WTC11 (cell line): ENCODE measurements around the gene KLK13. TPM values are rescaled to one million over a fixed set of nuclear protein-coding genes. Genes with fewer than 3 reads are reported as not detected.

Experiments used
- ATAC-seq: fragments of 200-7000 bp; cut with Tn5 transposase; 2 replicates; pipeline ENCODE4 v1.10.0; 2021; ENCODE audit warnings: mild to moderate bottlenecking, moderate library complexity
- CTCF ChIA-PET: fragments of 300-600 bp; sonication (Branson Sonifier 250); formaldehyde crosslinking; loops from one replicate; lab custom pipeline; 2021; ENCODE audit warnings: antibody characterized with exemption; lab: Charles Lee
- POLR2A ChIA-PET: fragments of 350-600 bp; sonication (Branson Sonifier 250); formaldehyde crosslinking; loops from one replicate; lab custom pipeline; 2021; ENCODE audit warnings: antibody characterized with exemption; lab: Charles Lee
- DNase-seq: peaks from one replicate; pipeline ENCODE4 v3.0.0; 2021; ENCODE audit warnings: low spot score
- H3K27ac Mint-ChIP-seq: 2 replicates; pipeline ENCODE4 v1.8.0; 2021; ENCODE audit warnings: mixed read lengths
- H3K27me3 Mint-ChIP-seq: 2 replicates; pipeline ENCODE4 v1.8.0; 2021; ENCODE audit warnings: low read depth, mild to moderate bottlenecking, moderate library complexity, mixed read lengths
- H3K36me3 Mint-ChIP-seq: 2 replicates; pipeline ENCODE4 v1.8.0; 2021; ENCODE audit warnings: mixed read lengths
- H3K4me1 Mint-ChIP-seq: 2 replicates; pipeline ENCODE4 v1.8.0; 2022; ENCODE audit warnings: mixed read lengths
- H3K4me3 Mint-ChIP-seq: 2 replicates; pipeline ENCODE4 v1.8.0; 2021; ENCODE audit warnings: mild to moderate bottlenecking, moderate library complexity, mixed read lengths
- H3K9me3 Mint-ChIP-seq: 2 replicates; pipeline ENCODE4 v1.8.0; 2021; ENCODE audit warnings: mixed read lengths
- AR ChIP-seq: fragments of 250-450 bp; sonication (Bioruptor Pico); IDR thresholded peaks from 2 replicates; pipeline ENCODE4 v1.9.0; 2021; ENCODE audit warnings: mild to moderate bottlenecking
- ATF2 ChIP-seq: sonication (generic); formaldehyde crosslinking; IDR thresholded peaks from 2 replicates; pipeline ENCODE4 v1.8.1; 2022; ENCODE audit warnings: low read depth, missing genetic modification reagents, borderline replicate concordance
- CREB1 ChIP-seq: sonication (generic); formaldehyde crosslinking; IDR thresholded peaks from 2 replicates; pipeline ENCODE4 v1.8.0; 2023; ENCODE audit warnings: mild to moderate bottlenecking, missing genetic modification reagents
- EMX1 ChIP-seq: fragments of 250-450 bp; sonication (Bioruptor Pico); IDR thresholded peaks from 2 replicates; pipeline ENCODE4 v1.8.0; 2021; ENCODE audit warnings: mild to moderate bottlenecking
- ESRRA ChIP-seq: sonication (generic); formaldehyde crosslinking; IDR thresholded peaks from 2 replicates; pipeline ENCODE4 v1.8.1; 2022; ENCODE audit warnings: mild to moderate bottlenecking, missing genetic modification reagents, borderline replicate concordance
- FOXK1 ChIP-seq: sonication (generic); formaldehyde crosslinking; IDR thresholded peaks from 2 replicates; pipeline ENCODE4 v1.8.0; 2022; ENCODE audit warnings: mild to moderate bottlenecking, moderate library complexity, missing genetic modification reagents
- HMGA2 ChIP-seq: fragments of 250-450 bp; sonication (Bioruptor Pico); IDR thresholded peaks from 2 replicates; pipeline ENCODE4 v1.4.0; 2021; ENCODE audit warnings: mild to moderate bottlenecking, moderate library complexity
- NFYB ChIP-seq: sonication (generic); formaldehyde crosslinking; conservative IDR thresholded peaks from 2 replicates; pipeline ENCODE4 v1.8.0; 2022; ENCODE audit warnings: low read depth, missing genetic modification reagents
- NR3C1 ChIP-seq: sonication (generic); formaldehyde crosslinking; conservative IDR thresholded peaks from 2 replicates; pipeline ENCODE4 v1.8.1; 2023; ENCODE audit warnings: low read depth, mild to moderate bottlenecking, missing genetic modification reagents
- SMAD3 ChIP-seq: sonication (generic); formaldehyde crosslinking; IDR thresholded peaks from 2 replicates; pipeline ENCODE4 v1.8.0; 2022; ENCODE audit warnings: missing genetic modification reagents, mild to moderate bottlenecking, borderline replicate concordance
- STAT6 ChIP-seq: sonication (generic); formaldehyde crosslinking; conservative IDR thresholded peaks from 2 replicates; pipeline ENCODE4 v1.8.1; 2023; ENCODE audit warnings: mild to moderate bottlenecking, low read depth, missing genetic modification reagents, moderate library complexity
- ZNF121 ChIP-seq: sonication (generic); formaldehyde crosslinking; IDR thresholded peaks from 2 replicates; pipeline ENCODE4 v1.8.0; 2023; ENCODE audit warnings: missing genetic modification reagents
- ZNF219 ChIP-seq: sonication (generic); formaldehyde crosslinking; IDR thresholded peaks from 2 replicates; pipeline ENCODE4 v1.8.0; 2023; ENCODE audit warnings: missing genetic modification reagents, mild to moderate bottlenecking, borderline replicate concordance
- ZNF263 ChIP-seq: sonication (generic); formaldehyde crosslinking; IDR thresholded peaks from 2 replicates; pipeline ENCODE4 v1.8.1; 2022; ENCODE audit warnings: low read depth, mild to moderate bottlenecking, moderate library complexity, missing genetic modification reagents
- ZNF396 ChIP-seq: fragments of 250-450 bp; sonication (Bioruptor Pico); IDR thresholded peaks from 2 replicates; pipeline ENCODE4 v1.8.0; 2021; ENCODE audit warnings: mild to moderate bottlenecking, moderate library complexity, borderline replicate concordance
- total RNA-seq: library from RNA; stranded (reverse); gene quantifications from 3 replicates; pipeline ENCODE4 v1.2.3, GENCODE V29; 2021
- TF ChIP-seq, protein P1 (sequence below): sonication (generic); formaldehyde crosslinking; IDR thresholded peaks from 2 replicates; pipeline ENCODE4 v1.8.1; 2023; ENCODE audit warnings: mild to moderate bottlenecking, missing genetic modification reagents, moderate library complexity
- TF ChIP-seq, protein P2 (sequence below): sonication (generic); formaldehyde crosslinking; IDR thresholded peaks from 2 replicates; pipeline ENCODE4 v1.8.0; 2022; ENCODE audit warnings: mild to moderate bottlenecking, missing genetic modification reagents
- TF ChIP-seq, protein P3 (sequence below): fragments of 250-450 bp; sonication (Bioruptor Pico); IDR thresholded peaks from 2 replicates; pipeline ENCODE4 v1.8.0; 2021; ENCODE audit warnings: mild to moderate bottlenecking
- TF ChIP-seq, protein P4 (sequence below): fragments of 250-450 bp; sonication (Bioruptor Pico); IDR thresholded peaks from 2 replicates; pipeline ENCODE4 v1.9.0; 2021; ENCODE audit warnings: mild to moderate bottlenecking, borderline replicate concordance

The KLK13 gene
- total RNA-seq, 1 experiment from 2014 or later: 3.1 TPM

DNA sequence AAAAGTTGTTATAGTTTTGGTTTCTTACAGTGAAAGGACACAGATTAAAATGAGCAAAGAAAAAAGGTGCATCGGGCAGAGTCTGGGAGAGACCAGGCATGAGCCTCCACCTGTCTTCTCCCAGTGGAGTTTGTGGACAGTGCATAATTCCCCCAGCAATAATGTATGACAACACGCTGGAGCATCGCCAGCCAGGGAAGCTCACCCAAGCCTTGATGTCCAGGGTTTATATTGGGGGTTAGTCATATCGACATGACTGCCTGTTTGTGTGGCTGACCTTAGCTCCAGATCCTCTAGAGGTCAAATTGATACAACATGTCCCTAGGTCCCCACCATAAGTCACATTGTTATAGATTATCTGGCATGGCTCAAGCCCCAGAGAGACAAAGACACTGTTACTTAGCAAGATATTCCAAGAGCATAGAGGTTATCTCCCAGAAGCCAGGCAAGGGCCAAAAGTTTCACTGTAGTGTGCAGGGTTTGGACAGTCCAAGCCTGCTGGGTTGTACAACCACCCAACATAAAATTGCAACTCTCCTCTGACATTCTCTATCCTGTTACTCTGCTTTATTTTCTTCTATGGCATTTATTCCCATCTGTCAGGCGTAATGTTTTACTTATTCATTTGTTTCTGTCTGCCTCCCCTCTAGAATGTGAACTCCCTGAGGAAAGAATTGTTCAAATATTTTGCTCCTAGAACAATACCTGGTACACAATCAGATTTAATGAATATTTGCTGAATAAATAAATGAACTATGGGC, 5.6 kb upstream of the KLK13 start:
- H3K9me3 Mint-ChIP-seq: peaks cover 23% of the 10 kb centered on the region
- no peak overlapping the region for H3K27ac Mint-ChIP-seq
- peaks cover 5% of the 10 kb centered on the region for H3K4me1 Mint-ChIP-seq
- CTCF ChIA-PET: no interaction called here
- DNase-seq (no peak), ATAC-seq (no peak)
- POLR2A ChIA-PET: no interaction called here
- H3K4me3 Mint-ChIP-seq: no peak overlapping the region
- peaks cover 10% of the 10 kb centered on the region for H3K36me3 Mint-ChIP-seq
- peaks cover 15% of the 10 kb centered on the region for H3K27me3 Mint-ChIP-seq
- TF ChIP-seq, protein P1, sequence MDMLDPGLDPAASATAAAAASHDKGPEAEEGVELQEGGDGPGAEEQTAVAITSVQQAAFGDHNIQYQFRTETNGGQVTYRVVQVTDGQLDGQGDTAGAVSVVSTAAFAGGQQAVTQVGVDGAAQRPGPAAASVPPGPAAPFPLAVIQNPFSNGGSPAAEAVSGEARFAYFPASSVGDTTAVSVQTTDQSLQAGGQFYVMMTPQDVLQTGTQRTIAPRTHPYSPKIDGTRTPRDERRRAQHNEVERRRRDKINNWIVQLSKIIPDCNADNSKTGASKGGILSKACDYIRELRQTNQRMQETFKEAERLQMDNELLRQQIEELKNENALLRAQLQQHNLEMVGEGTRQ: no peak
- TF ChIP-seq ZNF121 (CRISPR knock-in tag) (no peak), STAT6 (CRISPR knock-in tag) (no peak), SMAD3 (CRISPR knock-in tag) (no peak), ZNF263 (CRISPR knock-in tag) (no peak), EMX1 (CRISPR knock-in tag) (no peak), CREB1 (CRISPR knock-in tag) (no peak), FOXK1 (CRISPR knock-in tag) (no peak), HMGA2 (CRISPR knock-in tag) (no peak), ZNF396 (CRISPR knock-in tag) (no peak), AR (CRISPR knock-in tag) (no peak)
- TF ChIP-seq, protein P2, sequence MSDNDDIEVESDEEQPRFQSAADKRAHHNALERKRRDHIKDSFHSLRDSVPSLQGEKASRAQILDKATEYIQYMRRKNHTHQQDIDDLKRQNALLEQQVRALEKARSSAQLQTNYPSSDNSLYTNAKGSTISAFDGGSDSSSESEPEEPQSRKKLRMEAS (CRISPR knock-in tag): no peak
- TF ChIP-seq, all 79 proteins: peak for 0

- Mint-ChIP-seq H3K4me3 (no peak overlapping the region), H3K27ac (no peak overlapping the region), H3K4me1 (peaks cover 8% of the 10 kb centered on the region), H3K36me3 (no peaks in the 10 kb centered on the region), H3K27me3 (peaks cover 8% of the 10 kb centered on the region), H3K9me3 (peaks cover 7% of the 10 kb centered on the region)
- ChIA-PET CTCF (interaction anchor here (0.7 to 3.0 kb wide), 5 partner anchors 28 to 157 kb away, joined by 3 to 19 read pairs (median 10); partner anchors contain the start of gene KLK10), POLR2A (no interaction called here)
- ATAC-seq: no peak
- DNase-seq: no peak
- no peak for TF ChIP-seq ESRRA (CRISPR knock-in tag)
- TF ChIP-seq, protein P3, sequence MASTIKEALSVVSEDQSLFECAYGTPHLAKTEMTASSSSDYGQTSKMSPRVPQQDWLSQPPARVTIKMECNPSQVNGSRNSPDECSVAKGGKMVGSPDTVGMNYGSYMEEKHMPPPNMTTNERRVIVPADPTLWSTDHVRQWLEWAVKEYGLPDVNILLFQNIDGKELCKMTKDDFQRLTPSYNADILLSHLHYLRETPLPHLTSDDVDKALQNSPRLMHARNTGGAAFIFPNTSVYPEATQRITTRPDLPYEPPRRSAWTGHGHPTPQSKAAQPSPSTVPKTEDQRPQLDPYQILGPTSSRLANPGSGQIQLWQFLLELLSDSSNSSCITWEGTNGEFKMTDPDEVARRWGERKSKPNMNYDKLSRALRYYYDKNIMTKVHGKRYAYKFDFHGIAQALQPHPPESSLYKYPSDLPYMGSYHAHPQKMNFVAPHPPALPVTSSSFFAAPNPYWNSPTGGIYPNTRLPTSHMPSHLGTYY: no peak
- no peak for TF ChIP-seq ATF2 (CRISPR knock-in tag)
- TF ChIP-seq NFYB (CRISPR knock-in tag): no peak
- TF ChIP-seq, protein P4, sequence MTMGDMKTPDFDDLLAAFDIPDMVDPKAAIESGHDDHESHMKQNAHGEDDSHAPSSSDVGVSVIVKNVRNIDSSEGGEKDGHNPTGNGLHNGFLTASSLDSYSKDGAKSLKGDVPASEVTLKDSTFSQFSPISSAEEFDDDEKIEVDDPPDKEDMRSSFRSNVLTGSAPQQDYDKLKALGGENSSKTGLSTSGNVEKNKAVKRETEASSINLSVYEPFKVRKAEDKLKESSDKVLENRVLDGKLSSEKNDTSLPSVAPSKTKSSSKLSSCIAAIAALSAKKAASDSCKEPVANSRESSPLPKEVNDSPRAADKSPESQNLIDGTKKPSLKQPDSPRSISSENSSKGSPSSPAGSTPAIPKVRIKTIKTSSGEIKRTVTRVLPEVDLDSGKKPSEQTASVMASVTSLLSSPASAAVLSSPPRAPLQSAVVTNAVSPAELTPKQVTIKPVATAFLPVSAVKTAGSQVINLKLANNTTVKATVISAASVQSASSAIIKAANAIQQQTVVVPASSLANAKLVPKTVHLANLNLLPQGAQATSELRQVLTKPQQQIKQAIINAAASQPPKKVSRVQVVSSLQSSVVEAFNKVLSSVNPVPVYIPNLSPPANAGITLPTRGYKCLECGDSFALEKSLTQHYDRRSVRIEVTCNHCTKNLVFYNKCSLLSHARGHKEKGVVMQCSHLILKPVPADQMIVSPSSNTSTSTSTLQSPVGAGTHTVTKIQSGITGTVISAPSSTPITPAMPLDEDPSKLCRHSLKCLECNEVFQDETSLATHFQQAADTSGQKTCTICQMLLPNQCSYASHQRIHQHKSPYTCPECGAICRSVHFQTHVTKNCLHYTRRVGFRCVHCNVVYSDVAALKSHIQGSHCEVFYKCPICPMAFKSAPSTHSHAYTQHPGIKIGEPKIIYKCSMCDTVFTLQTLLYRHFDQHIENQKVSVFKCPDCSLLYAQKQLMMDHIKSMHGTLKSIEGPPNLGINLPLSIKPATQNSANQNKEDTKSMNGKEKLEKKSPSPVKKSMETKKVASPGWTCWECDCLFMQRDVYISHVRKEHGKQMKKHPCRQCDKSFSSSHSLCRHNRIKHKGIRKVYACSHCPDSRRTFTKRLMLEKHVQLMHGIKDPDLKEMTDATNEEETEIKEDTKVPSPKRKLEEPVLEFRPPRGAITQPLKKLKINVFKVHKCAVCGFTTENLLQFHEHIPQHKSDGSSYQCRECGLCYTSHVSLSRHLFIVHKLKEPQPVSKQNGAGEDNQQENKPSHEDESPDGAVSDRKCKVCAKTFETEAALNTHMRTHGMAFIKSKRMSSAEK (CRISPR knock-in tag): no peak
- no peak for TF ChIP-seq NR3C1 (CRISPR knock-in tag)
- no peak for TF ChIP-seq SMAD3 (CRISPR knock-in tag)
- TF ChIP-seq ZNF219 (CRISPR knock-in tag): no peak
These were observed 1.7 kb upstream of the KLK13 start for GRCh38 chr19:51066393-51067186.
